ENCODE measurements around the gene RPLP1. TPM values are rescaled to one million over a fixed set of nuclear protein-coding genes. Genes with fewer than 3 reads are reported as not detected.
A peak's percentile ranks its signal among the peaks of the same experiment; 100 is the strongest.

The RPLP1 gene
- total and polyA plus RNA-seq, 2 of the 8 experiments (the other 6 are each of a cell fraction or from before 2014, with no cell fraction given) = 2,089 to 4,387 TPM

GRCh38 chr15:69462493-69463181, 10.0 kb downstream of the RPLP1 start:
- Histone ChIP-seq H2BK15ac (ENCODE audit: low read length) (no peak overlapping the region; the same call in 1 of the 2 replicates), H3K36me3 (ENCODE audit: control insufficient read depth in 2 of 4, insufficient read depth in 4 of 4, low read length in 3 of 4) (no peaks in the 10 kb centered on the region), H3K79me1 (ENCODE audit: low read depth, low read length) (no peaks in the 10 kb centered on the region), H2BK12ac (ENCODE audit: low read depth, low read length) (no peak overlapping the region), H3K4me1 (replicated peaks in 1 of 4; ENCODE audit: control insufficient read depth in 3 of 4, insufficient read depth in 4 of 4, low read length in 3 of 4) (peaks cover 0 to 4% (median 2%) of the 10 kb centered on the region in 4 experiments; a peak in 2 of 7 replicates), H3K14ac (ENCODE audit: insufficient read length) (no peak overlapping the region), H3K23ac (ENCODE audit: insufficient read length) (no peak overlapping the region), H4K91ac (replicated peaks; ENCODE audit: insufficient read length, low read length) (peak overlapping the region; percentile 58), H3K18ac (ENCODE audit: extremely low read depth, low read length) (peak overlapping the region; percentile 84), H3K9ac (replicated peaks in 1 of 4; ENCODE audit: extremely low read depth in 1 of 4, low read depth in 3 of 4, low read length in 3 of 4) (peak overlapping the region; percentile 14 to 73 (median 68)), H3K79me2 (ENCODE audit: control insufficient read depth in 1 of 2, insufficient read depth in 2 of 2, low read length in 2 of 2) (no peaks in the 10 kb centered on the region), H3K27me3 (replicated peaks in 1 of 4; ENCODE audit: control insufficient read depth in 3 of 4, extremely low read depth in 1 of 4, insufficient read depth in 3 of 4, low read length in 3 of 4) (no peaks in the 10 kb centered on the region), H2BK120ac (replicated peaks; ENCODE audit: low read depth, low read length) (no peak overlapping the region), H3K56ac (replicated peaks; ENCODE audit: insufficient read length, low read depth, low read length) (peak overlapping the region; percentile 43), H3K23me2 (ENCODE audit: low read depth, low read length) (0 out of 2 replicates have a peak, but pooled peaks cover 3% of the 10 kb centered on the region), H3K4ac (replicated peaks; ENCODE audit: insufficient read length, low read depth, low read length) (peak overlapping the region; percentile 22), H4K8ac (ENCODE audit: extremely low read depth, insufficient read depth, low read length) (no peak overlapping the region), H3K4me2 (ENCODE audit: insufficient read depth in 1 of 2, low read depth in 2 of 2, low read length in 2 of 2) (peak overlapping the region; percentile 52 to 85), H3K9me3 (ENCODE audit: insufficient read depth in 2 of 2, low read depth in 1 of 2, low read length in 1 of 2) (no peaks in the 10 kb centered on the region), H3K27ac (ENCODE audit: low read depth, low read length) (peak overlapping the region; percentile 83), H2BK5ac (ENCODE audit: low read depth, low read length) (peak overlapping the region; percentile 76; the same call in 1 of the 2 replicates), H3K4me3 (ENCODE audit: extremely low read depth in 1 of 4, insufficient read depth in 2 of 4, low read depth in 3 of 4, low read length in 4 of 4) (peak overlapping the region; percentile 39 to 61 (median 48)), H2BK20ac (ENCODE audit: low read length) (no peak overlapping the region), H2AK5ac (ENCODE audit: low read depth, low read length) (no peak overlapping the region), H2AFZ (ENCODE audit: low read length) (peak overlapping the region; percentile 97; the same call in 1 of the 2 replicates), H4K5ac (ENCODE audit: insufficient read length, low read depth, low read length) (peak overlapping the region; percentile 79), H4K20me1 (replicated peaks in 1 of 2; ENCODE audit: control insufficient read depth in 1 of 2, insufficient read depth in 2 of 2, low read length in 2 of 2) (no peaks in the 10 kb centered on the region)
- POLR2A ChIA-PET (ENCODE audit: partially characterized antibody) = interaction anchor here (0.6 to 13.9 kb wide), 9 partner anchors 9 to 840 kb away, joined by 3 to 207 read pairs (median 4); partner anchors contain the start of genes KIF23 and RPLP1
- 18% methylated on average over 45 of the region's 46 CpGs; no CpG with 5 or more reads in 1 of the 2 experiments for WGBS, 2 experiments (ENCODE audit: extremely low coverage in 1 of 2, insufficient coverage in 1 of 2, insufficient read length in 1 of 2, insufficient replicate concordance in 2 of 2, low coverage in 1 of 2, low lambda C conversion rate in 2 of 2, missing lambda C conversion rate in 1 of 2)
- FAIRE-seq = peak; percentile 24
- DNase-seq (ENCODE audit: low read depth in 1 of 2, low spot score in 2 of 2) = peak; percentile 96 to 97
- CTCF ChIA-PET (ENCODE audit: partially characterized antibody) = interaction anchor here (0.5 to 8.2 kb wide), 22 partner anchors 9 to 1550 kb away, joined by 3 to 70 read pairs (median 3); partner anchors contain the start of gene RPLP1
- peak; percentile 46 for TF ChIP-seq SRF (IDR thresholded peaks at IDR 0.05; ENCODE audit: low read depth, low read length)
- no peak for TF ChIP-seq KDM5A (IDR thresholded peaks at IDR 0.05; ENCODE audit: low read length)
- peak; percentile 45; the same call in 1 of the 2 replicates for TF ChIP-seq SP4 (IDR thresholded peaks at IDR 0.05; ENCODE audit: low read length)
- TF ChIP-seq RAD21 (IDR thresholded peaks at IDR 0.05 in 1 of 2, conservative IDR thresholded peaks at IDR 0.05 in 1 of 2; ENCODE audit: low read depth in 2 of 2, low read length in 2 of 2) = no peak
- peak; percentile 57; the same call in 1 of the 2 replicates for TF ChIP-seq PHF8 (conservative IDR thresholded peaks at IDR 0.05; ENCODE audit: low read depth, low read length)
- no peak for TF ChIP-seq GABPA (IDR thresholded peaks at IDR 0.05; ENCODE audit: borderline replicate concordance, insufficient read depth, low read length)
- no peak for TF ChIP-seq SAP30 (IDR thresholded peaks at IDR 0.05; ENCODE audit: insufficient read depth, insufficient replicate concordance, low read length)
- peak in 1 of 2 experiments; percentile 81; a peak in 1 of 4 replicates for TF ChIP-seq SIN3A (conservative IDR thresholded peaks at IDR 0.05 in 1 of 2, IDR thresholded peaks at IDR 0.05 in 1 of 2; ENCODE audit: low read depth in 1 of 2, low read length in 2 of 2)
- TF ChIP-seq, protein P1, sequence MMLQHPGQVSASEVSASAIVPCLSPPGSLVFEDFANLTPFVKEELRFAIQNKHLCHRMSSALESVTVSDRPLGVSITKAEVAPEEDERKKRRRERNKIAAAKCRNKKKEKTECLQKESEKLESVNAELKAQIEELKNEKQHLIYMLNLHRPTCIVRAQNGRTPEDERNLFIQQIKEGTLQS (IDR thresholded peaks at IDR 0.05; ENCODE audit: insufficient read depth, low read depth, low read length) = no peak
- TF ChIP-seq BRCA1 (IDR thresholded peaks at IDR 0.05; ENCODE audit: low read depth, low read length) = no peak

All from H1 (cell line).